ENCODE measurements around the gene PGA4. TPM values are rescaled to one million over a fixed set of nuclear protein-coding genes. Genes with fewer than 3 reads are reported as not detected.

Gene PGA4
- total RNA-seq, 1 donor from 2014 or later: not detected

GRCh38 chr11:61189933-61190332 is 32.2 kb upstream of the PGA4 start:
- no peak for TF ChIP-seq CTCF (IDR thresholded peaks at IDR 0.05)
- no peak overlapping the region for H3K27ac Mint-ChIP-seq (ENCODE audit: unreplicated experiment)
- no peak for DNase-seq (ENCODE audit: low spot score)
- H3K9me3 Mint-ChIP-seq (ENCODE audit: low read depth): no peaks in the 10 kb centered on the region
- no peaks in the 10 kb centered on the region for H3K4me1 Mint-ChIP-seq (ENCODE audit: low read depth)
- peaks cover 10% of the 10 kb centered on the region for H3K27me3 Mint-ChIP-seq (ENCODE audit: low read depth)
- H3K36me3 Mint-ChIP-seq (ENCODE audit: low read depth): no peaks in the 10 kb centered on the region
- no peak overlapping the region for H3K4me3 Mint-ChIP-seq (ENCODE audit: unreplicated experiment)

- Mint-ChIP-seq H3K9me3 (ENCODE audit: low read depth) (no peaks in the 10 kb centered on the region), H3K27me3 (ENCODE audit: low read depth) (peaks cover 20% of the 10 kb centered on the region), H3K4me1 (ENCODE audit: low read depth) (no peaks in the 10 kb centered on the region), H3K36me3 (ENCODE audit: low read depth) (no peaks in the 10 kb centered on the region), H3K4me3 (ENCODE audit: unreplicated experiment) (no peak overlapping the region), H3K27ac (ENCODE audit: unreplicated experiment) (no peak overlapping the region)
- no peak for TF ChIP-seq CTCF (IDR thresholded peaks at IDR 0.05)
- DNase-seq (ENCODE audit: low spot score): no peak
Measured at GRCh38 chr11:61193596-61193995, 28.6 kb upstream of the PGA4 start.

- H3K4me3 Mint-ChIP-seq (ENCODE audit: unreplicated experiment): no peak overlapping the region
- H3K27me3 Mint-ChIP-seq (ENCODE audit: low read depth): peaks cover 24% of the 10 kb centered on the region
- DNase-seq (ENCODE audit: low spot score): no peak
- no peak overlapping the region for H3K27ac Mint-ChIP-seq (ENCODE audit: unreplicated experiment)
- H3K9me3 Mint-ChIP-seq (ENCODE audit: low read depth): peaks cover 4% of the 10 kb centered on the region
- no peaks in the 10 kb centered on the region for H3K36me3 Mint-ChIP-seq (ENCODE audit: low read depth)
- no peaks in the 10 kb centered on the region for H3K4me1 Mint-ChIP-seq (ENCODE audit: low read depth)
- no peak for TF ChIP-seq CTCF (IDR thresholded peaks at IDR 0.05)
Measured at GRCh38 chr11:61194169-61194671, 27.9 kb upstream of the PGA4 start.

- Mint-ChIP-seq H3K9me3 (ENCODE audit: low read depth) (peaks cover 6% of the 10 kb centered on the region), H3K36me3 (ENCODE audit: low read depth) (no peaks in the 10 kb centered on the region)
Measured at GRCh38 chr11:61194981-61195695, 27.0 kb upstream of the PGA4 start.

GRCh38 chr11:61195719-61196118 is 26.4 kb upstream of the PGA4 start:
- Mint-ChIP-seq H3K27me3 (ENCODE audit: low read depth) (peaks cover 29% of the 10 kb centered on the region), H3K4me3 (ENCODE audit: unreplicated experiment) (no peak overlapping the region), H3K27ac (ENCODE audit: unreplicated experiment) (no peak overlapping the region), H3K9me3 (ENCODE audit: low read depth) (peaks cover 6% of the 10 kb centered on the region), H3K36me3 (ENCODE audit: low read depth) (no peaks in the 10 kb centered on the region), H3K4me1 (ENCODE audit: low read depth) (no peaks in the 10 kb centered on the region)
- DNase-seq (ENCODE audit: low spot score): no peak
- no peak for TF ChIP-seq CTCF (IDR thresholded peaks at IDR 0.05)

More at GRCh38 chr11:61194981-61195695, 27.0 kb upstream of the PGA4 start:
- H3K4me3 Mint-ChIP-seq (ENCODE audit: unreplicated experiment): no peak overlapping the region
- TF ChIP-seq CTCF (IDR thresholded peaks at IDR 0.05): no peak
- DNase-seq (ENCODE audit: low spot score): no peak
- peaks cover 26% of the 10 kb centered on the region for H3K27me3 Mint-ChIP-seq (ENCODE audit: low read depth)
- H3K27ac Mint-ChIP-seq (ENCODE audit: unreplicated experiment): no peak overlapping the region
- H3K4me1 Mint-ChIP-seq (ENCODE audit: low read depth): no peaks in the 10 kb centered on the region
